Stimulated activated CD4-positive, alpha-beta T cell treated with anti-CD3 and anti-CD28 coated beads, Interleukin-12 subunit alpha, Interleukin-12 subunit beta, amount 100 ng/mL, for 4 hours (primary cell): ENCODE results near the gene ERMAP.

Experiments
- DNase-seq: peaks from one replicate; pipeline ENCODE4 v3.0.0-alpha.2; 2020

The ERMAP gene

GRCh38 chr1:42816585-42817439 is at the start of gene ERMAP, which contains the start of gene SVBP:
TSS of gene ERMAP (plus strand) at chr1:42817122. CDS start at chr1:42830449, 13,327 bp downstream.
TSS of gene SVBP (minus strand) at chr1:42817397. CDS start at chr1:42816544, 853 bp downstream.
- DNase-seq = peak; percentile 98

DNA sequence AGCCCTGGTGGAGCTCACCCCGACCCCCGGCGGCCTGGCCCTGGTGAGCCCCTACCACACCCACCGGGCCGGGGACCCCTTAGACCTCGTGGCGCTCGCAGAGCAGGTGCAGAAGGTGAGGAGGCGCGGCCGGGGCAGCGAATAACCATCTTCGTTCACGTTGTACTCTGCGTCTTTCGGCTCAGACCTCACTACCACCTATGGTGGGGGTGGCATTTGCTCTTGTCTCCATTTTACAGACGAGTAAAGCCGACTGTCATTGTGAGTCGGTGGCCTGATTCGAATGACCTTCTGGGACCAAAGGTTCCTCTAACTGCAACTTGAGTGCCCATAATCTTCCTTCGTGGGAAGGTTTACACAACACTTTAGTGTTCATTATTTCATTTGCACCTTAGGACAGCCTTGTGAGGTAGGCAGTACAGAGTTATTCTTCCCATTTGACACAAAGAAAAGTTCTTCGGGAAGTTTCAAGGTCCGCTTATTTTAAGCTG is 49.4 kb upstream of the ERMAP start:
- DNase-seq = no peak

GRCh38 chr1:42768172-42768571 is 48.8 kb upstream of the ERMAP start:
- no peak for DNase-seq

DNA sequence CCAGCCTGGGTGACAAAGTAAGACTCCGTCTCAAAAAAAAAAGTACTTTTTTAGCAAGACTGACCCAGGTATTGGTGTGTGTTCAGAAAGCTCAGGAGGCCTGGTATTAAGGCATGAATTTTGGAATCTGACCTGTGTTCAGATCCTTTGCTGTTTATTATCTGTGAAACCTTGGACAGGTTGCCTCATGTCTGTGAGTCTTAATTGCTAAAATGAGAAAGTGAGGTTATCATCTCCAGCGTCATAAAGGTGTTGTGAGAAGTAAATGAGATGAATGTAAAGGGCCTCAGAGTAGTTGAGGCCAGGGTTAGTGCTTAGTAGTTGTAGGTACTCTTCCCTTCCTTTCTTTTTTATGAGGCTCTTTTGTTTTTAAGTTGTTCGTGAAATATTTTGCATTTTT is 47.1 kb upstream of the ERMAP start:
- DNase-seq = no peak

DNA sequence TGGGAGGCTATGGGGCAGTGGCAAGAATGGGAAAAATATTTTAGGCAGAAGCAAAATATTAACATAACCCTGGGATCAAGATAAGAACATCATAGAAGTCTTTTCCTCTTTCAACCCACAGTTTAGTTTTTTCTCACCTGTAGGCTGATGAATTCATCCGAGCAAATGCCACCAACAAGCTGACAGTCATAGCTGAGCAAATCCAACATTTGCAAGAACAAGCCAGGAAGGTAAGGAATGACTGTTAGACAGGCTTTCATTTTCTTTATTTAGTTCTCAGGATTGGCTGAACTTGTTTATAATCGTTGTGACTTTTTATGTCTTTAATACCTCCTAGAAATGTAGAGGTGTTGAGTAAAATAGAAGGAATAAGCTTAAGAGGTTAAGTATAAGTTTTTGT is 43.5 kb upstream of the ERMAP start:
- no peak for DNase-seq

GRCh38 chr1:42774928-42775526 is 41.9 kb upstream of the ERMAP start:
- no peak for DNase-seq

GRCh38 chr1:42776502-42776901 is 40.4 kb upstream of the ERMAP start:
- DNase-seq = no peak

DNA sequence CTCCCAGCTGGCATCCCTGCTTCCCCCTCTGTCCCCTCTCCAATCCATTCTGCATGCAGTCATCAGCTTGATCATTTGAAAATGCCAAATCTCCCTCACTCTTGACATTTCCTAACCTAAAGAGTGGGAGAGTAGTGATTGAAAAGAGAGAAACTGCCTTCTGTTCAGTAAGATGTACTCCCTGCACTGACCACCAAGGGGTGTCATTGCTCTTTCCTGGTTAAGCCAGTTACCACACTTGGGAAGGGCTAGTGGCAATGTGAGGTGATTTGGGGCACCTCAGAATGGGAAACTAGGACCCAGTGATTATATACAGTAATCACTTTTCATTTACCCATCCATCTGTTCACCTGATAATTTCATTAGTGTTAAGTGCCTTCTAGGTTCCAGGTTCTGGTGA is 39.1 kb upstream of the ERMAP start:
- DNase-seq = no peak

- no peak for DNase-seq
Observed at GRCh38 chr1:42779725-42780124, 37.2 kb upstream of the ERMAP start.

GRCh38 chr1:42780176-42780575 is 36.7 kb upstream of the ERMAP start:
- DNase-seq = no peak

GRCh38 chr1:42783092-42783491 is 33.8 kb upstream of the ERMAP start:
- DNase-seq = no peak

- DNase-seq = no peak
Observed at GRCh38 chr1:42784547-42784945, 32.4 kb upstream of the ERMAP start.

GRCh38 chr1:42784946-42785693 is 31.8 kb upstream of the ERMAP start, which contains the start of gene TMEM269:
TSS of gene TMEM269 (plus strand) at chr1:42784991. CDS start at chr1:42789894, 4,903 bp downstream.
- DNase-seq = peak; percentile 33

DNA sequence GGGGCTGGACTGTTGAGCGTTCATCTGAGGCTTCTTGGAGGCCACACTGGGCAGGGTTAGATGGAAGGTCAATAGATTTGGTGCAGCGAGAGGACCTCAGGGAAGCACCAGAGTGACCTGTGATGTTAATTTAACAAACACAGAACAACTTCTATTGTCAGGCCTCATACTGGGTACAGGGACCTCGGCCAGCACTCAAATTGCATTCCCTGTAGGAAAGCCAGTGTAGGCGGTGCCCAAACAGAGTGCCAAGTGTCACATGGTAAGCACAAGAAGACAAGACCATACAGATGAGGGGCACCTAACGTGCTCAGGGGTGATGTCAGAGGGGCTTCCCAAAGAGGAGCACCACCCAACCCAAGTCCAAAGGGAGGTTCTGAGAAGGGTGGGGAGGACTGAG is 30.8 kb upstream of the ERMAP start:
- no peak for DNase-seq

GRCh38 chr1:42788021-42788420 is 28.9 kb upstream of the ERMAP start:
- no peak for DNase-seq

DNA sequence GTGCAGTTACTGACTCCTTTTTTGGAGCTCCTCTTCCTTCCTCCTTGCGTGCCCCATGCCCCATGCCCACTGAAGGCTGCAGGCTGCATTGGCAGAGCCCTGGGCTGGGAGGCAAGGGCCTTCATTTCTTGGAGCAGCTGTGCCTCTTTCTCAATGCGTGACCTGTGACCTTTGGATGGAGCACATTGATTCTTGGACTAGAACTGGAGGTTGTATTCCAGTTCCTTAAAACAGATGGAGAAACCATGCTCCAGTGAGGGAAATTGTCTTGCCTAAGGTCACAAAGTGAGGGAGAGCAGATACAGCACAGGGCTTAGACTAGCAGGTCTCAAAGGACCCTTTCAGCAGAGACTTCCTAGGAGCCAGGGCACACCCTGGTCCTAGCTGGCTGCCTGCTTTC is 23.1 kb upstream of the ERMAP start:
- no peak for DNase-seq

DNA sequence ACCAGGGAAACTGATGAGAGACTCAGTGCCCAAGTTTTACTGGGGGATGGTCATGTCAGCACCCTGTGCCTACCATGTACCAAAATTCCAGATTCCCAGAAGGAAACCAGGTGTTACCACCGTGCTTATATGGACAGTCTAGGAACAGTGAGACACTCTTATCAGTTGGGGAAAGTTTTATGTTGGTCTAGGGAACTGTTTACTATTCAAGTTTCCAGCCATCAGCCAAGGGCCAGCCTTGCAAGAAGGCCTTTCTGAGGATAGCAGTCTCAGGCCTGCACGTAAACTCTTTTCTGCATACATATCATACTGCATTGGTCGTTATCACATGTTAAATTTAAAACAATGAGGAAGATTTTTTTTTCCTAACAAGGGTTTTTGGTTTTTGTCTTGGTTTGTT is 19.5 kb upstream of the ERMAP start:
- no peak for DNase-seq

DNA sequence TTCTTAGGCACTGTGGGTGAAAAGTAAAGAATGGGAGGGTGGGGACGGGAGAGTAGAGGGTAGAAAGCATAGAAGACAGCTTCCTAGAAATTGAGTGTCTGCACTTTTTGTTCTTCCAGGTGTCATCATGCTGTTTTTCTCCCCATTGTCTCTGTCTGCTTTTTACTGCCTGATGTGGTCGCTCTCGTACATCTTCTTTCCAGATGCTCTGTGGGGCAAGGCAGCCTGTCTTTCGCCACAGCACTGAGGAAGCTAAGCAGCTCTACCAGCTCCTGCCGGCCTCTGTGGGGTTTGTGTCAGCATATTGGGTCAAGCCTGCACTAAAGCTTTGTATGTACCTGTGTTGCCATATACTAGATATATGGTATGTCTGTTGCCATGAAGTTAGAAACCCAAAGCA is 18.9 kb upstream of the ERMAP start:
- no peak for DNase-seq

DNA sequence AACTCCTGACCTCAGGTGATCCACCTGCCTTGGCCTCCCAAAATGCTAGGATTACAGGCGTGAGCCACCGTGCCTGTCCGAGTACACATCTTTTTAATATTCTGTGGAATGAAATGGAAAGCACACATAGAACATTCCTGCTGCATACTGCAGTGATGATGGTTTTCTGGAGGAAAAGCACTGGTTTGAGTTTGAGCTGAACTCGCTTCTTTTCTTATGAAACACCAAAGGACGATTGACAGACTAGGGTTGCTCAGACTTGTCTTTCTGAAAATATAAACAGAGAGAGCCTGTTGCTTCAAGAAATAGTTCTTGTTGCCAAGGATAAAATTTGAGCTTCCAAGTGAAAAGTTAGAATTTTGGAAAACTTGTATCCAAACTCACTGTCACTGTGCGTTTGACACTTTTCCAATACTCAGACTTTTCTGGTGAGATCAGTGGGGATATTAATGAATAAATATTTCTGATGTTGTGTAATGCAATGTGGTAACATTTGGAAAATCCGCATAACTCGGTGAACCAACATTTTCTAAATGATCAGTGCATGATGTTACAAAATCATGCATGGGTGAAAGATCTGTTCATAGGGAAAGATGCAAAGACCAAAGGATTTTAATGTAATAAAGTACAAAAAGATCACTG is 15.0 kb upstream of the ERMAP start:
- no peak for DNase-seq

- no peak for DNase-seq
Observed at GRCh38 chr1:42806171-42806570, 10.8 kb upstream of the ERMAP start.

- DNase-seq = no peak
Observed at GRCh38 chr1:42806593-42806992, 10.3 kb upstream of the ERMAP start.

GRCh38 chr1:42807056-42807668 is 9.8 kb upstream of the ERMAP start:
- DNase-seq = no peak
